HG02610 (cell line): ENCODE data around the gene ACTR2.

Experiments
- ATAC-seq: cut with Tn5 transposase; IDR thresholded peaks from one replicate; pipeline ENCODE4 v1.9.1; 2021; ENCODE audit warnings: mild to moderate bottlenecking, moderate library complexity; ENCODE audit not compliant: unreplicated experiment

The ACTR2 gene

GRCh38 chr2:65277791-65278483, 50.3 kb downstream of the ACTR2 start:
- ATAC-seq: no peak

- ATAC-seq: no peak
Measured at GRCh38 chr2:65278531-65278981, 50.9 kb downstream of the ACTR2 start.

- ATAC-seq: no peak
Measured at GRCh38 chr2:65279756-65280155, 52.1 kb downstream of the ACTR2 start.

GRCh38 chr2:65281627-65282351, 54.2 kb downstream of the ACTR2 start:
- no peak for ATAC-seq

- no peak for ATAC-seq
Measured at GRCh38 chr2:65282477-65283053, 54.9 kb downstream of the ACTR2 start.

- no peak for ATAC-seq
Measured at GRCh38 chr2:65287364-65287763, 59.7 kb downstream of the ACTR2 start.

GRCh38 chr2:65291216-65292105, 63.8 kb downstream of the ACTR2 start:
- no peak for ATAC-seq

- no peak for ATAC-seq
Measured at GRCh38 chr2:65292106-65292400, 64.4 kb downstream of the ACTR2 start.

GRCh38 chr2:65292461-65293011, 64.9 kb downstream of the ACTR2 start:
- ATAC-seq: no peak

GRCh38 chr2:65293376-65293775, 65.7 kb downstream of the ACTR2 start:
- ATAC-seq: no peak

GRCh38 chr2:65294136-65294535, 66.5 kb downstream of the ACTR2 start:
- no peak for ATAC-seq

- no peak for ATAC-seq
Measured at GRCh38 chr2:65294701-65295100, 67.1 kb downstream of the ACTR2 start.

- ATAC-seq: no peak
Measured at GRCh38 chr2:65296971-65297370, 69.3 kb downstream of the ACTR2 start.

GRCh38 chr2:65297544-65297943, 69.9 kb downstream of the ACTR2 start:
- ATAC-seq: no peak

- ATAC-seq: no peak
Measured at GRCh38 chr2:65298089-65298488, 70.5 kb downstream of the ACTR2 start.

GRCh38 chr2:65299246-65299645, 71.6 kb downstream of the ACTR2 start:
- ATAC-seq: peak; percentile 37

- ATAC-seq: no peak
Measured at GRCh38 chr2:65300134-65300760, 72.6 kb downstream of the ACTR2 start.

- peak; percentile 92 for ATAC-seq
Measured at GRCh38 chr2:65300761-65301711, 73.4 kb downstream of the ACTR2 start.

- ATAC-seq: no peak
Measured at GRCh38 chr2:65305934-65306333, 78.3 kb downstream of the ACTR2 start.
